ENCODE measurements around the gene ABHD16A. TPM values are rescaled to one million over a fixed set of nuclear protein-coding genes. Genes with fewer than 3 reads are reported as not detected.

Gene ABHD16A
- total and polyA plus RNA-seq, 2 of the 13 experiments (the other 11 are each of a cell fraction or from before 2014, with no cell fraction given): 43.5 to 45.4 TPM

GRCh38 chr6:31734247-31734820, 31.2 kb upstream of the ABHD16A start (continued):
- TF ChIP-seq LRRFIP1 (CRISPR knock-in tag; conservative IDR thresholded peaks at IDR 0.05) (no peak), HMGXB4 (CRISPR knock-in tag; IDR thresholded peaks at IDR 0.05; ENCODE audit: borderline replicate concordance in 1 of 2, low read depth in 1 of 2) (no peak), ZMYM2 (CRISPR knock-in tag; IDR thresholded peaks at IDR 0.05) (no peak), PAXIP1 (CRISPR knock-in tag; conservative IDR thresholded peaks at IDR 0.05) (0 out of 2 replicates have a peak, but pooled peaks have one; percentile 27), YY1 (IDR thresholded peaks at IDR 0.05; ENCODE audit: insufficient read depth, insufficient replicate concordance, low read depth, low read length) (no peak), NR2F2 (IDR thresholded peaks at IDR 0.05; ENCODE audit: borderline replicate concordance, low read depth) (no peak), ELF4 (CRISPR knock-in tag; IDR thresholded peaks at IDR 0.05; ENCODE audit: borderline replicate concordance) (no peak), TMF1 (CRISPR knock-in tag; IDR thresholded peaks at IDR 0.05; ENCODE audit: low read depth) (no peak)
- TF ChIP-seq, protein P1, sequence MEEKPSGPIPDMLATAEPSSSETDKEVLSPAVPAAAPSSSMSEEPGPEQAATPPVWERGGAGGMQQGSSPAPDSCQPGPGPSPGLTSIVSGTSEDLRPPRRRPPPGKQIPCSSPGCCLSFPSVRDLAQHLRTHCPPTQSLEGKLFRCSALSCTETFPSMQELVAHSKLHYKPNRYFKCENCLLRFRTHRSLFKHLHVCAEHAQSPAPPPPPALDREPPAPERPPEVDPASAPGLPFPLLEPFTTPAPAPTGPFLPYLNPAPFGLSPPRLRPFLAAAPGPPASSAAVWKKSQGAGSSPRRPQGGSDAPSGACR (CRISPR knock-in tag; IDR thresholded peaks at IDR 0.05): no peak
- TF ChIP-seq, protein P2, sequence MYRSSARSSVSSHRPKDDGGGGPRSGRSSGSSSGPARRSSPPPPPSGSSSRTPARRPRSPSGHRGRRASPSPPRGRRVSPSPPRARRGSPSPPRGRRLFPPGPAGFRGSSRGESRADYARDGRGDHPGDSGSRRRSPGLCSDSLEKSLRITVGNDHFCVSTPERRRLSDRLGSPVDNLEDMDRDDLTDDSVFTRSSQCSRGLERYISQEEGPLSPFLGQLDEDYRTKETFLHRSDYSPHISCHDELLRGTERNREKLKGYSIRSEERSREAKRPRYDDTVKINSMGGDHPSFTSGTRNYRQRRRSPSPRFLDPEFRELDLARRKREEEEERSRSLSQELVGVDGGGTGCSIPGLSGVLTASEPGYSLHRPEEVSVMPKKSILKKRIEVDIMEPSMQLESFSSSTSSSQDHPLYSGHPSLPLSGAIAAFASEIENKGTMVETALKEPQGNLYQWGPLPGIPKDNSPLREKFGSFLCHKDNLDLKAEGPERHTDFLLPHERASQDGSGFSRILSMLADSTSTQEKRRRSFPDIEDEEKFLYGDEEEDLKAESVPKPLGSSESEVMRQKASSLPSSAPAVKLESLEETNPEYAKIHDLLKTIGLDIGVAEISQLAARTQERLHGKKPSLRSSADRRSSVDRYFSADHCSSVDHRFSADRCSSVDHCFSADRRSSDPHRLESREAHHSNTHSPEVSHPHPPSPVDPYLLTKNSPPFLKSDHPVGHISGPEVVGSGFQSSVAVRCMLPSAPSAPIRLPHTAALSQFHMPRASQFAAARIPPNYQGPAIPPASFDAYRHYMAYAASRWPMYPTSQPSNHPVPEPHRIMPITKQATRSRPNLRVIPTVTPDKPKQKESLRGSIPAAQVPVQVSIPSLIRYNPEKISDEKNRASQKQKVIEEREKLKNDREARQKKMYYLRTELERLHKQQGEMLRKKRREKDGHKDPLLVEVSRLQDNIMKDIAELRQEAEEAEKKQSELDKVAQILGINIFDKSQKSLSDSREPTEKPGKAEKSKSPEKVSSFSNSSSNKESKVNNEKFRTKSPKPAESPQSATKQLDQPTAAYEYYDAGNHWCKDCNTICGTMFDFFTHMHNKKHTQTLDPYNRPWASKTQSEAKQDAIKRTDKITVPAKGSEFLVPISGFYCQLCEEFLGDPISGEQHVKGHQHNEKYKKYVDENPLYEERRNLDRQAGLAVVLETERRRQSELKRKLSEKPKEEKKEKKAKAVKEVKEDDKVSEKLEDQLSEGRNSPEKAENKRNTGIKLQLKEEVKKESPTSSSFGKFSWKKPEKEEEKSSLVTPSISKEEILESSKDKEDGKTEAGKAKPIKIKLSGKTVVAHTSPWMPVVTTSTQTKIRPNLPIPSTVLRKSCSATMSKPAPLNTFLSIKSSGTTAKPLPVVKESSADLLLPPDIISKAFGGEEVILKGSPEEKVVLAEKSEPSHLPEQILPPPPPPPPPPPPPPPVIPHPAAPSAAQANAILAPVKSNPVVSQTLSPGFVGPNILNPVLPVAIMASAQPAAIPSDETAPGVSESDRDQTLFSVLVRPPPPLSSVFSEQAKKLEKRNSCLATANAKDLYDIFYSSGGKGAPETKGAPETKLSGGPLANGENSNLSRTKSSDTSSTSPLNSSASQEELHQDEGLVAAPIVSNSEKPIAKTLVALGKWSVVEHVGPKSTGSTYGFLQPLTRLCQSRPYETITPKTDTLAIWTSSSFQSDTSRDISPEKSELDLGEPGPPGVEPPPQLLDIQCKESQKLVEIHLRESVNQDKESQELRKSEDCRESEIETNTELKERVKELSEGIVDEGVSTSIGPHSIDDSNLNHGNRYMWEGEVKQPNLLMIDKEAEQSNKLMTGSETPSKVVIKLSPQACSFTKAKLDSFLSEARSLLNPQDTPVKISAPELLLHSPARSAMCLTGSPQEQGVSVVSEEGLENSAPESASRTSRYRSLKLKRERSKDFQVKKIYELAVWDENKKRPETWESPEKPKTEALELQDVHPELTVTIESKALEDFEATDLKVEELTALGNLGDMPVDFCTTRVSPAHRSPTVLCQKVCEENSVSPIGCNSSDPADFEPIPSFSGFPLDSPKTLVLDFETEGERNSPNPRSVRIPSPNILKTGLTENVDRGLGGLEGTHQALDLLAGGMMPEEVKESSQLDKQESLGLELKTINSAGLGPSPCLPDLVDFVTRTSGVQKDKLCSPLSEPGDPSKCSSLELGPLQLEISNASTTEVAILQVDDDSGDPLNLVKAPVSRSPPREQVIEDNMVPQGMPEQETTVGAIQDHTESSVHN (CRISPR knock-in tag; IDR thresholded peaks at IDR 0.05): no peak
